ENCODE data around the gene KIF18B. TPM values are rescaled to one million over a fixed set of nuclear protein-coding genes. Genes with fewer than 3 reads are reported as not detected.

The KIF18B gene
- total and polyA plus RNA-seq, 5 donors from 2014 or later = 0.19 to 0.60 (median 0.37) TPM; not detected in 1

- Histone ChIP-seq H3K4me3 (ENCODE audit: low read depth, low read length) (no peak overlapping the region), H3K27me3 (ENCODE audit: control insufficient read depth, insufficient read depth, low read length) (peaks cover 2% of the 10 kb centered on the region), H3K36me3 (ENCODE audit: control insufficient read depth, insufficient read depth, low read length) (no peaks in the 10 kb centered on the region), H3K9me3 (ENCODE audit: control insufficient read depth in 2 of 2, low read length in 2 of 2) (no peaks in the 10 kb centered on the region), H3K27ac (ENCODE audit: insufficient read depth, low read length, poor library complexity, severe bottlenecking) (no peak overlapping the region), H3K4me1 (ENCODE audit: control insufficient read depth, insufficient read depth, low read length, poor library complexity, severe bottlenecking) (no peaks in the 10 kb centered on the region)
- Mint-ChIP-seq H3K36me3 (peaks cover 3% of the 10 kb centered on the region), H3K27me3 (peaks cover 36% of the 10 kb centered on the region), H3K27ac (no peak overlapping the region), H3K4me3 (no peak overlapping the region), H3K4me1 (peaks cover 0 to 5% (median 3%) of the 10 kb centered on the region in 4 donors), H3K9me3 (no peaks in the 10 kb centered on the region)
- DNase-seq (no peak), ATAC-seq (ENCODE audit: low read depth in 2 of 2) (no peak)
These were observed 29.5 kb upstream of the KIF18B start for GRCh38 chr17:44977065-44977464.

- H3K27ac Mint-ChIP-seq = no peak overlapping the region
These were observed 28.6 kb upstream of the KIF18B start for GRCh38 chr17:44976206-44976605.

GRCh38 chr17:44972953-44973352, 25.4 kb upstream of the KIF18B start:
- DNase-seq (no peak), ATAC-seq (ENCODE audit: low read depth in 2 of 2) (no peak)
- Mint-ChIP-seq H3K36me3 (no peaks in the 10 kb centered on the region), H3K9me3 (peaks cover 0 to 2% (median 0%) of the 10 kb centered on the region in 7 donors), H3K27me3 (peaks cover 69% of the 10 kb centered on the region), H3K4me1 (peaks cover 0 to 29% (median 13%) of the 10 kb centered on the region in 4 donors), H3K4me3 (peak overlapping the region in 1 of 4 donors; percentile 31), H3K27ac (no peak overlapping the region)
- peaks cover 3% of the 10 kb centered on the region for H3K27me3 ChIP-seq (ENCODE audit: control insufficient read depth, insufficient read depth, low read length)
- no peak overlapping the region for H3K4me3 ChIP-seq (ENCODE audit: low read depth, low read length)
- H3K27ac ChIP-seq (ENCODE audit: insufficient read depth, low read length, poor library complexity, severe bottlenecking) = no peak overlapping the region
- no peaks in the 10 kb centered on the region for H3K36me3 ChIP-seq (ENCODE audit: control insufficient read depth, insufficient read depth, low read length)
- no peaks in the 10 kb centered on the region for H3K9me3 ChIP-seq (ENCODE audit: control insufficient read depth in 2 of 2, low read length in 2 of 2)
- H3K4me1 ChIP-seq (ENCODE audit: control insufficient read depth, insufficient read depth, low read length, poor library complexity, severe bottlenecking) = peaks cover 23% of the 10 kb centered on the region

More at GRCh38 chr17:44976206-44976605, 28.6 kb upstream of the KIF18B start:
- no peaks in the 10 kb centered on the region for H3K9me3 ChIP-seq (ENCODE audit: control insufficient read depth in 2 of 2, low read length in 2 of 2)
- Mint-ChIP-seq H3K4me3 (no peak overlapping the region), H3K36me3 (peaks cover 3% of the 10 kb centered on the region), H3K4me1 (peaks cover 0 to 7% (median 5%) of the 10 kb centered on the region in 4 donors), H3K9me3 (no peaks in the 10 kb centered on the region), H3K27me3 (peaks cover 44% of the 10 kb centered on the region)
- DNase-seq (no peak), ATAC-seq (ENCODE audit: low read depth in 2 of 2) (no peak)
- H3K4me3 ChIP-seq (ENCODE audit: low read depth, low read length) = no peak overlapping the region
- no peaks in the 10 kb centered on the region for H3K4me1 ChIP-seq (ENCODE audit: control insufficient read depth, insufficient read depth, low read length, poor library complexity, severe bottlenecking)
- H3K27me3 ChIP-seq (ENCODE audit: control insufficient read depth, insufficient read depth, low read length) = peaks cover 2% of the 10 kb centered on the region
- no peaks in the 10 kb centered on the region for H3K36me3 ChIP-seq (ENCODE audit: control insufficient read depth, insufficient read depth, low read length)
- H3K27ac ChIP-seq (ENCODE audit: insufficient read depth, low read length, poor library complexity, severe bottlenecking) = no peak overlapping the region

- Histone ChIP-seq H3K27me3 (ENCODE audit: control insufficient read depth, insufficient read depth, low read length) (peaks cover 3% of the 10 kb centered on the region), H3K27ac (ENCODE audit: insufficient read depth, low read length, poor library complexity, severe bottlenecking) (no peak overlapping the region), H3K36me3 (ENCODE audit: control insufficient read depth, insufficient read depth, low read length) (no peaks in the 10 kb centered on the region), H3K4me1 (ENCODE audit: control insufficient read depth, insufficient read depth, low read length, poor library complexity, severe bottlenecking) (peaks cover 33% of the 10 kb centered on the region), H3K4me3 (ENCODE audit: low read depth, low read length) (no peak overlapping the region), H3K9me3 (ENCODE audit: control insufficient read depth in 2 of 2, low read length in 2 of 2) (no peaks in the 10 kb centered on the region)
- H3K4me1 Mint-ChIP-seq = peaks cover 0 to 34% (median 14%) of the 10 kb centered on the region in 4 donors
- H3K4me3 Mint-ChIP-seq = peak overlapping the region in 1 of 4 donors; percentile 20
- H3K27me3 Mint-ChIP-seq = peaks cover 68% of the 10 kb centered on the region
- peak overlapping the region in 1 of 3 donors; percentile 55 for H3K27ac Mint-ChIP-seq
- ATAC-seq (ENCODE audit: low read depth in 2 of 2) (peak; percentile 28 to 41), DNase-seq (peak in 1 of 3 donors; percentile 67)
- peaks cover 0 to 2% (median 0%) of the 10 kb centered on the region in 7 donors for H3K9me3 Mint-ChIP-seq
- no peaks in the 10 kb centered on the region for H3K36me3 Mint-ChIP-seq
These were observed 24.4 kb upstream of the KIF18B start for GRCh38 chr17:44971776-44972483.

GRCh38 chr17:44970136-44970741, 22.7 kb upstream of the KIF18B start:
- Histone ChIP-seq H3K9me3 (ENCODE audit: control insufficient read depth in 2 of 2, low read length in 2 of 2) (no peaks in the 10 kb centered on the region), H3K27me3 (ENCODE audit: control insufficient read depth, insufficient read depth, low read length) (peaks cover 13% of the 10 kb centered on the region), H3K4me1 (ENCODE audit: control insufficient read depth, insufficient read depth, low read length, poor library complexity, severe bottlenecking) (peaks cover 36% of the 10 kb centered on the region), H3K4me3 (ENCODE audit: low read depth, low read length) (no peak overlapping the region), H3K27ac (ENCODE audit: insufficient read depth, low read length, poor library complexity, severe bottlenecking) (no peak overlapping the region), H3K36me3 (ENCODE audit: control insufficient read depth, insufficient read depth, low read length) (no peaks in the 10 kb centered on the region)
- no peak for DNase-seq
- H3K27ac Mint-ChIP-seq = no peak overlapping the region
- peak overlapping the region; percentile 71 to 78 (median 72) for H3K4me3 Mint-ChIP-seq
- H3K4me1 Mint-ChIP-seq = peaks cover 0 to 46% (median 16%) of the 10 kb centered on the region in 4 donors
- H3K9me3 Mint-ChIP-seq = peaks cover 0 to 2% (median 0%) of the 10 kb centered on the region in 7 donors
- H3K36me3 Mint-ChIP-seq = no peaks in the 10 kb centered on the region
- peaks cover 76% of the 10 kb centered on the region for H3K27me3 Mint-ChIP-seq
- no peak for ATAC-seq (ENCODE audit: low read depth in 2 of 2)

- H3K36me3 ChIP-seq (ENCODE audit: control insufficient read depth, insufficient read depth, low read length) = no peaks in the 10 kb centered on the region
- no peak overlapping the region for H3K27ac ChIP-seq (ENCODE audit: insufficient read depth, low read length, poor library complexity, severe bottlenecking)
- no peak for ATAC-seq (ENCODE audit: low read depth in 2 of 2)
- Mint-ChIP-seq H3K36me3 (no peaks in the 10 kb centered on the region), H3K27me3 (peaks cover 80% of the 10 kb centered on the region), H3K9me3 (peaks cover 0 to 2% (median 0%) of the 10 kb centered on the region in 7 donors), H3K4me1 (peaks cover 0 to 46% (median 18%) of the 10 kb centered on the region in 4 donors), H3K4me3 (peak overlapping the region; percentile 71 to 93 (median 79)), H3K27ac (peak overlapping the region in 1 of 3 donors; percentile 65)
- H3K4me3 ChIP-seq (ENCODE audit: low read depth, low read length) = peak overlapping the region; percentile 37
- no peak for DNase-seq
- H3K4me1 ChIP-seq (ENCODE audit: control insufficient read depth, insufficient read depth, low read length, poor library complexity, severe bottlenecking) = peaks cover 36% of the 10 kb centered on the region
- H3K9me3 ChIP-seq (ENCODE audit: control insufficient read depth in 2 of 2, low read length in 2 of 2) = no peaks in the 10 kb centered on the region
- H3K27me3 ChIP-seq (ENCODE audit: control insufficient read depth, insufficient read depth, low read length) = peaks cover 16% of the 10 kb centered on the region
These were observed 21.7 kb upstream of the KIF18B start for GRCh38 chr17:44969144-44969780.

GRCh38 chr17:44968225-44969143, 20.9 kb upstream of the KIF18B start, which contains the start of gene C1QL1:
TSS of gene C1QL1 (minus strand) at chr17:44968303. CDS start at chr17:44968048, 255 bp downstream.
- H3K4me3 ChIP-seq (ENCODE audit: low read depth, low read length) = peak within 1 kb of the TSS; percentile 37
- Mint-ChIP-seq H3K27ac (peak within 1 kb of the TSS in 1 of 3 donors; percentile 65), H3K36me3 (no peaks in the 10 kb centered on the region), H3K27me3 (peaks cover 80% of the 10 kb centered on the region), H3K9me3 (peaks cover 0 to 4% (median 0%) of the 10 kb centered on the region in 7 donors), H3K4me1 (peaks cover 0 to 46% (median 18%) of the 10 kb centered on the region in 4 donors), H3K4me3 (peak within 1 kb of the TSS; percentile 71 to 93 (median 82))
- H3K36me3 ChIP-seq (ENCODE audit: control insufficient read depth, insufficient read depth, low read length) = no peaks in the 10 kb centered on the region
- no peak within 1 kb of the TSS for H3K27ac ChIP-seq (ENCODE audit: insufficient read depth, low read length, poor library complexity, severe bottlenecking)
- H3K9me3 ChIP-seq (ENCODE audit: control insufficient read depth in 2 of 2, low read length in 2 of 2) = no peaks in the 10 kb centered on the region
- peaks cover 18% of the 10 kb centered on the region for H3K27me3 ChIP-seq (ENCODE audit: control insufficient read depth, insufficient read depth, low read length)
- peaks cover 36% of the 10 kb centered on the region for H3K4me1 ChIP-seq (ENCODE audit: control insufficient read depth, insufficient read depth, low read length, poor library complexity, severe bottlenecking)
- ATAC-seq (ENCODE audit: low read depth in 2 of 2) = peak; percentile 89 to 90
- peak; percentile 68 to 84 (median 79) for DNase-seq
